HepG2 (cell line): ENCODE data around the gene ZNF740. TPM values are rescaled to one million over a fixed set of nuclear protein-coding genes. Genes with fewer than 3 reads are reported as not detected.

Experiments used
- AKNA ChIP-seq: sonication (generic); formaldehyde crosslinking; IDR thresholded peaks from 2 replicates; pipeline ENCODE4 v1.4.0; 2020; ENCODE audit warnings: missing genetic modification reagents, borderline replicate concordance
- CBFB ChIP-seq: sonication (generic); formaldehyde crosslinking; IDR thresholded peaks from 2 replicates; pipeline ENCODE4 v1.4.0; 2020; ENCODE audit warnings: missing genetic modification reagents
- GPN1 ChIP-seq: sonication (generic); formaldehyde crosslinking; IDR thresholded peaks from 2 replicates; pipeline ENCODE4 v1.5.1; 2020; ENCODE audit warnings: missing genetic modification reagents, borderline replicate concordance
- HMG20A ChIP-seq: IDR thresholded peaks from 2 replicates; pipeline ENCODE4 v1.6.1; 2016; ENCODE audit warnings: borderline replicate concordance
- JUN ChIP-seq: sonication (generic); formaldehyde crosslinking; IDR thresholded peaks from 2 replicates; pipeline ENCODE4 v1.4.0; 2020; ENCODE audit warnings: mild to moderate bottlenecking, missing genetic modification reagents
- NFE2L2 ChIP-seq: fragments of 150-350 bp; IDR thresholded peaks from 2 replicates; pipeline ENCODE4 v1.6.1; 2014; ENCODE audit warnings: low read length
- NR2C2 ChIP-seq: sonication (generic); formaldehyde crosslinking; IDR thresholded peaks from 2 replicates; pipeline ENCODE4 v1.4.0; 2020; ENCODE audit warnings: missing genetic modification reagents, mild to moderate bottlenecking, moderate library complexity, borderline replicate concordance
- NR2F2 ChIP-seq: IDR thresholded peaks from 2 replicates; pipeline ENCODE4 v1.6.1; 2012; ENCODE audit warnings: low read depth, inconsistent platforms, borderline replicate concordance
- PRPF4 ChIP-seq: fragments of 200-400 bp; formaldehyde crosslinking; IDR thresholded peaks from 2 replicates; pipeline ENCODE4 v1.6.1; 2016; ENCODE audit warnings: low read length, low read depth; ENCODE audit not compliant: poor library complexity, severe bottlenecking
- SNAPC2 ChIP-seq: sonication (generic); formaldehyde crosslinking; IDR thresholded peaks from 2 replicates; pipeline ENCODE4 v1.8.1; 2022; ENCODE audit warnings: mild to moderate bottlenecking, missing genetic modification reagents
- TFE3 ChIP-seq: IDR thresholded peaks from 2 replicates; pipeline ENCODE4 v1.6.1; 2016
- THYN1 ChIP-seq: sonication (generic); formaldehyde crosslinking; IDR thresholded peaks from 2 replicates; pipeline ENCODE4 v1.8.1; 2023; ENCODE audit warnings: low read depth, mild to moderate bottlenecking, moderate library complexity, missing genetic modification reagents, borderline replicate concordance
- ZBTB34 ChIP-seq: sonication (generic); formaldehyde crosslinking; IDR thresholded peaks from 2 replicates; pipeline ENCODE4 v1.8.0; 2022; ENCODE audit warnings: mild to moderate bottlenecking, missing genetic modification reagents
- ZFP1 ChIP-seq: IDR thresholded peaks from 2 replicates; pipeline ENCODE4 v1.6.1; 2016
- ZFP36 ChIP-seq: fragments of 150-350 bp; IDR thresholded peaks from 2 replicates; pipeline ENCODE4 v1.6.1; 2018; ENCODE audit warnings: borderline replicate concordance, low read length, low read depth; ENCODE audit not compliant: partially characterized antibody
- ZNF292 ChIP-seq: sonication (generic); formaldehyde crosslinking; IDR thresholded peaks from 2 replicates; pipeline ENCODE4 v1.8.1; 2022; ENCODE audit warnings: mild to moderate bottlenecking, low read depth, missing genetic modification reagents, borderline replicate concordance
- ZNF414 ChIP-seq: sonication (generic); formaldehyde crosslinking; IDR thresholded peaks from 2 replicates; pipeline ENCODE4 v1.5.0; 2020; ENCODE audit warnings: missing genetic modification reagents
- ZXDC ChIP-seq: sonication (generic); formaldehyde crosslinking; IDR thresholded peaks from 2 replicates; pipeline ENCODE4 v1.5.0; 2020; ENCODE audit warnings: mild to moderate bottlenecking, missing genetic modification reagents
- polyA plus RNA-seq, 8 experiments: library from polyadenylated mRNA; depleted of rRNA in 3 of 8; stranded (reverse) in 7 of 8; unstranded in 1 of 8; fragments of >200 nt; fragmentation: Illumina TruSeq in 4 of 8; extraction: Trizol in 4 of 8; gene quantifications; 2 replicates each; pipeline versions ENCODE4 v1.2.1 to v1.2.3, GENCODE V29; 2011 to 2016; ENCODE audit warnings: low read depth in 4 of 8, missing spikeins in 1 of 8, mixed read lengths in 1 of 8; ENCODE audit not compliant: insufficient read depth in 1 of 8
- total RNA-seq, 5 experiments: library from RNA; depleted of rRNA; stranded (reverse); fragments of >200 nt; fragmentation: Illumina TruSeq; extraction: Trizol; gene quantifications; 2 replicates each; pipeline ENCODE4 v1.2.3, GENCODE V29; 2016; ENCODE audit warnings: low read depth in 1 of 5

Gene ZNF740
- total and polyA plus RNA-seq, 2 of the 13 experiments (the other 11 are each of a cell fraction or from before 2014, with no cell fraction given): 16.9 to 19.0 TPM

- TF ChIP-seq ZBTB34 (CRISPR knock-in tag) (peak; percentile 43; the same call in 1 of the 2 replicates), PRPF4 (no peak), TFE3 (peak; percentile 60; the same call in 1 of the 2 replicates), ZNF292 (peak; percentile 88; the same call in 1 of the 2 replicates), NR2C2 (CRISPR knock-in tag) (peak; percentile 75), ZFP36 (no peak), GPN1 (no peak), NR2F2 (0 out of 2 replicates have a peak, but pooled peaks have one; percentile 59), JUN (no peak), NFE2L2 (no peak), ZFP1 (peak; percentile 41; the same call in 1 of the 2 replicates), HMG20A (CRISPR knock-in tag) (peak; percentile 70), AKNA (no peak), ZXDC (CRISPR knock-in tag) (no peak), ZNF414 (CRISPR knock-in tag) (no peak), THYN1 (no peak), CBFB (CRISPR knock-in tag) (no peak), SNAPC2 (0 out of 2 replicates have a peak, but pooled peaks have one; percentile 59)
Measured at GRCh38 chr12:53174881-53175491, 5.5 kb upstream of the ZNF740 start (continued).
